ENCODE measurements around the gene SCAMP4. TPM values are rescaled to one million over a fixed set of nuclear protein-coding genes. Genes with fewer than 3 reads are reported as not detected.
"Not testable (repeated sequence)": the region's sequence is repeated elsewhere in the genome, so short reads cannot be mapped to it uniquely, and the experiment has no call there.

The SCAMP4 gene
- total and polyA plus RNA-seq, 2 of the 13 experiments (the other 11 are each of a cell fraction or from before 2014, with no cell fraction given) = 10.7 to 13.7 TPM

DNA sequence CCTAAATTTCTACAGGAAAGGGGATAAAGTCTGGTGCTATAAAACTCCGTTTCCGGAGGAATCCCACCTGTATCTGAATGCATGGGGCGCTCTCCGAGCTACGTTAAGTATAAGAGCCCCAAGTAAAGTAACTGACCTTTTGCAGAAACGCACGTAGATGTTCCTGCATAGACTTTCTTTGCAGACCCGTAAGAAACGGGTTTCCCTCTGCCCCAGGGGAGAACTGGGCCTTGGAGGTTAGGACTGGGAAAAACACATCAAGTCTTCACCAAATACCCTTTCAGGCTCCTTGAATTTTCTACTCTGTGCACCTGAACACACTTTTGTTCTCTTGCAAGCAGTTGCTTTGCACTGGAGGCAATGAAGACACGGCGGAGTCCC lies 29.9 kb upstream of the SCAMP4 start:
- Histone ChIP-seq H3K79me2 (ENCODE audit: insufficient read depth, low read length) (peaks cover 32% of the 10 kb centered on the region), H3K9ac (ENCODE audit: insufficient read depth, low read depth, low read length) (peak overlapping the region; percentile 91), H3K4me2 (ENCODE audit: low read depth, low read length) (peak overlapping the region; percentile 97), H3K4me1 (ENCODE audit: insufficient read depth, low read length) (peaks cover 51% of the 10 kb centered on the region), H3K4me3 (replicated peaks in 1 of 3; ENCODE audit: insufficient read depth in 1 of 3, low read depth in 2 of 3, low read length in 3 of 3) (peak overlapping the region; percentile 68 to 99 (median 94)), H3K27ac (ENCODE audit: extremely low read length, insufficient read depth, low read length) (peak overlapping the region; percentile 79)
- CTCF ChIA-PET (ENCODE audit: low intra/inter-chr PET ratio, low total read pairs); H2AFZ ChIP-seq (ENCODE audit: low read length); intact Hi-C loops (cut with micrococcal nuclease; ENCODE audit: unreplicated experiment); BruUV-seq (replicated peaks); H3K27me3 ChIP-seq (ENCODE audit: control insufficient read depth in 1 of 2, insufficient read depth in 2 of 2, low read length in 2 of 2); H3K36me3 ChIP-seq (replicated peaks in 1 of 2; ENCODE audit: control insufficient read depth in 1 of 2, insufficient read depth in 2 of 2, low read length in 2 of 2); H4K20me1 ChIP-seq (ENCODE audit: insufficient read depth, low read length); DNase-seq (ENCODE audit: low spot score); ATAC-seq; in situ Hi-C loops (cut with HindIII; ENCODE audit: extremely low pct_ligation_motif_present, low pct_unique_long_range_greater_than_20kb); H3K9me3 ChIP-seq (ENCODE audit: low read length): not testable (repeated sequence)
- POLR2A ChIA-PET = interaction anchor here (0.9 to 2.1 kb wide), 4 partner anchors 9 to 35 kb away, joined by 3 to 13 read pairs (median 8); no protein-coding TSS in a partner anchor
- peak; percentile 34 for FAIRE-seq
- TF ChIP-seq PATZ1 (CRISPR knock-in tag; IDR thresholded peaks at IDR 0.05) (peak; percentile 5; the same call in 1 of the 2 replicates), ZBTB20 (CRISPR knock-in tag; IDR thresholded peaks at IDR 0.05; ENCODE audit: borderline replicate concordance, low read depth) (0 out of 2 replicates have a peak, but pooled peaks have one; percentile 4), HDAC2 (CRISPR knock-in tag; IDR thresholded peaks at IDR 0.05) (0 out of 2 replicates have a peak, but pooled peaks have one; percentile 2), IKZF5 (CRISPR knock-in tag; IDR thresholded peaks at IDR 0.05) (0 out of 2 replicates have a peak, but pooled peaks have one; percentile 7)
- WGBS (ENCODE audit: low lambda C conversion rate) = 3% methylated on average over 11 of the region's 11 CpGs

Data from HepG2 (cell line).